C4-2B (cell line): Measurements from ENCODE around the gene PLA2G4A.

Experiments
- CTCF ChIP-seq: fragments of 450-650 bp; conservative IDR thresholded peaks from 2 replicates; pipeline ENCODE4 v1.5.1; 2017; ENCODE audit warnings: mild to moderate bottlenecking
- ZFX ChIP-seq: fragments of 450-650 bp; IDR thresholded peaks from 2 replicates; pipeline ENCODE4 v1.6.1; 2017

- TF ChIP-seq CTCF (no peak), ZFX (no peak)
Measured at GRCh38 chr1:186997877-186998276, 169.1 kb downstream of the PLA2G4A start.
